ENCODE results near the gene SF3A2. TPM values are rescaled to one million over a fixed set of nuclear protein-coding genes. Genes with fewer than 3 reads are reported as not detected.

Gene SF3A2
- total and polyA plus RNA-seq, 2 experiments from 2014 or later, result 67.7 to 128 TPM

DNA sequence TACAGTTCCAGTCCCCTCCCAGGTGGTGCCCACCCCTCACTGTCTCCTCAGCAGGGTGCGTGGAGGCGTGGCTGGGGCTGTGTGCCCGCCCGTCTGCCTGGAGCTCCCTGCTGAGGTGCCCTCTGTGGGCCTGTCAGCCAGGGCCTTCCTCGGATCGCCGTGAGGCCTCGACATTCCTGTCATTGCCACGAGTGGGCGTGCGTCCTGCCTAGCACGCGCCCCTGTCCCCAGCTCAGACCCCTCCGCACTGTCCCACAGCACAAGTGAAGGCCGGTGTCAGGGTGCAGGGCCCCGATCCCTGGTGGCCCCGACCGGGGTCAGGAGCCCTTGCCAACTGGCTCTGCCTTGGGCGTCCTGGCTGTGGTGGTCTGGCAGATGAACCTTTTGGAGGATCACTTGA lies 40.7 kb upstream of the SF3A2 start:
- H4K20me1 ChIP-seq (replicated peaks; ENCODE audit: insufficient read depth), result no peaks in the 10 kb centered on the region; the same call in none of the 2 replicates
- no peak overlapping the region for H3K4me3 Mint-ChIP-seq

DNA sequence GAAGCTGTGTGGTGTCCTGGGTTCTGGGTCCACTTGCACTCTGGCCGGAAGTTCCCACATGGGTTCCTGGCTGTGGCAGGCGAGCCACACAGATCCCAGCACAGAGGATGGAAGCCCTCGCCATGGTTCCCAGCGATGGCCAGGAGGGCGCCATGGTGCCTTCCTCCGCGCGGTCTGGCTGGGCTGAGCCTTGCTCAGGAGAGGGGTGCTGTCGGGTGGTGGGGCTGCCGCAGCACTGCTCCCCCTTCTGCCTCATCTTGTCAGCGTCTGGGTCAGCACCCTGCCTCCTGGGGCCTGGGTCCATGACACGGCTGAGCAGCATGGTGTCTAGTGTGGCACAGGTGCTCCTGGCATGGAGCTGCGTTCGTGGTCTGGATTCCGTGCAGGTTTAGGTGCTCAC lies 39.4 kb upstream of the SF3A2 start:
- DNase-seq (ENCODE audit: low spot score), result no peak
- no peaks in the 10 kb centered on the region; the same call in none of the 2 replicates for H4K20me1 ChIP-seq (replicated peaks; ENCODE audit: insufficient read depth)
- H3K27me3 ChIP-seq (ENCODE audit: insufficient read depth), result no peaks in the 10 kb centered on the region
- H3F3A ChIP-seq (replicated peaks; ENCODE audit: low read depth), result 0 out of 2 replicates have a peak, but pooled peaks cover 6% of the 10 kb centered on the region
- no peaks in the 10 kb centered on the region for H3K4me1 ChIP-seq (ENCODE audit: insufficient read depth)
- peaks cover 6% of the 10 kb centered on the region; the same call in 1 of the 3 replicates for H3K4me1 Mint-ChIP-seq
- H3K4me3 Mint-ChIP-seq, result no peak overlapping the region
- ATAC-seq, result no peak
- no peaks in the 10 kb centered on the region for H3K9me2 ChIP-seq (ENCODE audit: insufficient read depth)
- H3K27me3 Mint-ChIP-seq (ENCODE audit: insufficient read depth, low read depth, poor library complexity), result peaks cover 5% of the 10 kb centered on the region
- H3K9me3 Mint-ChIP-seq, result no peaks in the 10 kb centered on the region; the same call in 2 of the 3 replicates
- H3K36me3 Mint-ChIP-seq (ENCODE audit: low read depth), result peaks cover 31% of the 10 kb centered on the region
- peaks cover 31% of the 10 kb centered on the region for H3K79me2 ChIP-seq (replicated peaks; ENCODE audit: insufficient read depth)
- no peak overlapping the region for H3K4me3 ChIP-seq
- no peak overlapping the region for H3K27ac ChIP-seq (ENCODE audit: low read depth)
- no peaks in the 10 kb centered on the region; the same call in 1 of the 2 replicates for H3K36me3 ChIP-seq (ENCODE audit: insufficient read depth)
- no peak overlapping the region for H2AFZ ChIP-seq
- no peak overlapping the region for H3K27ac Mint-ChIP-seq
- no peak overlapping the region for H3K4me2 ChIP-seq
- TF ChIP-seq, protein P1, sequence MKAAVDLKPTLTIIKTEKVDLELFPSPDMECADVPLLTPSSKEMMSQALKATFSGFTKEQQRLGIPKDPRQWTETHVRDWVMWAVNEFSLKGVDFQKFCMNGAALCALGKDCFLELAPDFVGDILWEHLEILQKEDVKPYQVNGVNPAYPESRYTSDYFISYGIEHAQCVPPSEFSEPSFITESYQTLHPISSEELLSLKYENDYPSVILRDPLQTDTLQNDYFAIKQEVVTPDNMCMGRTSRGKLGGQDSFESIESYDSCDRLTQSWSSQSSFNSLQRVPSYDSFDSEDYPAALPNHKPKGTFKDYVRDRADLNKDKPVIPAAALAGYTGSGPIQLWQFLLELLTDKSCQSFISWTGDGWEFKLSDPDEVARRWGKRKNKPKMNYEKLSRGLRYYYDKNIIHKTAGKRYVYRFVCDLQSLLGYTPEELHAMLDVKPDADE (IDR thresholded peaks at IDR 0.05), result no peak
- TF ChIP-seq JUNB (IDR thresholded peaks at IDR 0.05; ENCODE audit: unreplicated experiment) (no peak), POLR2AphosphoS5 (IDR thresholded peaks at IDR 0.05; ENCODE audit: low read depth) (no peak), ZNF331 (CRISPR knock-in tag; IDR thresholded peaks at IDR 0.05; ENCODE audit: low read depth) (no peak), NANOG (IDR thresholded peaks at IDR 0.05; ENCODE audit: borderline replicate concordance) (no peak), ZNF114 (CRISPR knock-in tag; IDR thresholded peaks at IDR 0.05) (no peak), CREB1 (CRISPR knock-in tag; IDR thresholded peaks at IDR 0.05; ENCODE audit: low read depth) (no peak), EZH2 (IDR thresholded peaks at IDR 0.05; ENCODE audit: low read depth, unreplicated experiment) (no peak), EZH2phosphoT487 (IDR thresholded peaks at IDR 0.05; ENCODE audit: unreplicated experiment) (no peak)
- TF ChIP-seq, protein P2, sequence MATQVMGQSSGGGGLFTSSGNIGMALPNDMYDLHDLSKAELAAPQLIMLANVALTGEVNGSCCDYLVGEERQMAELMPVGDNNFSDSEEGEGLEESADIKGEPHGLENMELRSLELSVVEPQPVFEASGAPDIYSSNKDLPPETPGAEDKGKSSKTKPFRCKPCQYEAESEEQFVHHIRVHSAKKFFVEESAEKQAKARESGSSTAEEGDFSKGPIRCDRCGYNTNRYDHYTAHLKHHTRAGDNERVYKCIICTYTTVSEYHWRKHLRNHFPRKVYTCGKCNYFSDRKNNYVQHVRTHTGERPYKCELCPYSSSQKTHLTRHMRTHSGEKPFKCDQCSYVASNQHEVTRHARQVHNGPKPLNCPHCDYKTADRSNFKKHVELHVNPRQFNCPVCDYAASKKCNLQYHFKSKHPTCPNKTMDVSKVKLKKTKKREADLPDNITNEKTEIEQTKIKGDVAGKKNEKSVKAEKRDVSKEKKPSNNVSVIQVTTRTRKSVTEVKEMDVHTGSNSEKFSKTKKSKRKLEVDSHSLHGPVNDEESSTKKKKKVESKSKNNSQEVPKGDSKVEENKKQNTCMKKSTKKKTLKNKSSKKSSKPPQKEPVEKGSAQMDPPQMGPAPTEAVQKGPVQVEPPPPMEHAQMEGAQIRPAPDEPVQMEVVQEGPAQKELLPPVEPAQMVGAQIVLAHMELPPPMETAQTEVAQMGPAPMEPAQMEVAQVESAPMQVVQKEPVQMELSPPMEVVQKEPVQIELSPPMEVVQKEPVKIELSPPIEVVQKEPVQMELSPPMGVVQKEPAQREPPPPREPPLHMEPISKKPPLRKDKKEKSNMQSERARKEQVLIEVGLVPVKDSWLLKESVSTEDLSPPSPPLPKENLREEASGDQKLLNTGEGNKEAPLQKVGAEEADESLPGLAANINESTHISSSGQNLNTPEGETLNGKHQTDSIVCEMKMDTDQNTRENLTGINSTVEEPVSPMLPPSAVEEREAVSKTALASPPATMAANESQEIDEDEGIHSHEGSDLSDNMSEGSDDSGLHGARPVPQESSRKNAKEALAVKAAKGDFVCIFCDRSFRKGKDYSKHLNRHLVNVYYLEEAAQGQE (IDR thresholded peaks at IDR 0.05; ENCODE audit: unreplicated experiment), result no peak
- TF ChIP-seq, protein P3, sequence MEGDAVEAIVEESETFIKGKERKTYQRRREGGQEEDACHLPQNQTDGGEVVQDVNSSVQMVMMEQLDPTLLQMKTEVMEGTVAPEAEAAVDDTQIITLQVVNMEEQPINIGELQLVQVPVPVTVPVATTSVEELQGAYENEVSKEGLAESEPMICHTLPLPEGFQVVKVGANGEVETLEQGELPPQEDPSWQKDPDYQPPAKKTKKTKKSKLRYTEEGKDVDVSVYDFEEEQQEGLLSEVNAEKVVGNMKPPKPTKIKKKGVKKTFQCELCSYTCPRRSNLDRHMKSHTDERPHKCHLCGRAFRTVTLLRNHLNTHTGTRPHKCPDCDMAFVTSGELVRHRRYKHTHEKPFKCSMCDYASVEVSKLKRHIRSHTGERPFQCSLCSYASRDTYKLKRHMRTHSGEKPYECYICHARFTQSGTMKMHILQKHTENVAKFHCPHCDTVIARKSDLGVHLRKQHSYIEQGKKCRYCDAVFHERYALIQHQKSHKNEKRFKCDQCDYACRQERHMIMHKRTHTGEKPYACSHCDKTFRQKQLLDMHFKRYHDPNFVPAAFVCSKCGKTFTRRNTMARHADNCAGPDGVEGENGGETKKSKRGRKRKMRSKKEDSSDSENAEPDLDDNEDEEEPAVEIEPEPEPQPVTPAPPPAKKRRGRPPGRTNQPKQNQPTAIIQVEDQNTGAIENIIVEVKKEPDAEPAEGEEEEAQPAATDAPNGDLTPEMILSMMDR (conservative IDR thresholded peaks at IDR 0.05; ENCODE audit: low read depth in 2 of 2), result no peak

More for the DNA sequence above, 40.7 kb upstream of the SF3A2 start:
- Mint-ChIP-seq H3K27me3 (ENCODE audit: insufficient read depth, low read depth, poor library complexity) (peaks cover 5% of the 10 kb centered on the region), H3K9me3 (no peaks in the 10 kb centered on the region), H3K4me1 (peaks cover 6% of the 10 kb centered on the region; the same call in 1 of the 3 replicates), H3K36me3 (ENCODE audit: low read depth) (peaks cover 32% of the 10 kb centered on the region), H3K27ac (no peak overlapping the region)
- H3K27ac ChIP-seq (ENCODE audit: low read depth), result no peak overlapping the region
- H3K36me3 ChIP-seq (ENCODE audit: insufficient read depth), result peaks cover 3% of the 10 kb centered on the region; the same call in 1 of the 2 replicates
- TF ChIP-seq, protein P3 (conservative IDR thresholded peaks at IDR 0.05; ENCODE audit: low read depth in 2 of 2), result peak in 1 of 2 experiments; percentile 26; a peak in 1 of 4 replicates
- TF ChIP-seq, protein P1 (IDR thresholded peaks at IDR 0.05), result no peak
- DNase-seq (ENCODE audit: low spot score) (no peak), ATAC-seq (no peak)
- H3F3A ChIP-seq (replicated peaks; ENCODE audit: low read depth), result no peaks in the 10 kb centered on the region
- no peak overlapping the region for H3K4me2 ChIP-seq
- H3K27me3 ChIP-seq (ENCODE audit: insufficient read depth), result no peaks in the 10 kb centered on the region
- H3K79me2 ChIP-seq (replicated peaks; ENCODE audit: insufficient read depth), result peaks cover 32% of the 10 kb centered on the region
- no peaks in the 10 kb centered on the region for H3K9me2 ChIP-seq (ENCODE audit: insufficient read depth)
- no peak overlapping the region for H2AFZ ChIP-seq
- no peak overlapping the region for H3K4me3 ChIP-seq
- H3K4me1 ChIP-seq (ENCODE audit: insufficient read depth), result no peaks in the 10 kb centered on the region

All from GM23338 (cell line).